ENCODE results near the gene ERFE.

The ERFE gene

GRCh38 chr2:238140040-238140439 is 18.7 kb upstream of the ERFE start:
- DNase-seq, result no peak

- DNase-seq, result no peak
Measured at GRCh38 chr2:238140721-238141540, 17.8 kb upstream of the ERFE start.

GRCh38 chr2:238141541-238142318 is 17.0 kb upstream of the ERFE start:
- peak in 1 of 2 experiments; percentile 5 for DNase-seq

- no peak for DNase-seq
Measured at GRCh38 chr2:238142382-238143205, 16.2 kb upstream of the ERFE start.

GRCh38 chr2:238143239-238143951 is 15.4 kb upstream of the ERFE start:
- DNase-seq, result no peak

- no peak for DNase-seq
Measured at GRCh38 chr2:238144262-238144661, 14.5 kb upstream of the ERFE start.

- DNase-seq, result no peak
Measured at GRCh38 chr2:238145046-238145445, 13.7 kb upstream of the ERFE start.

GRCh38 chr2:238145851-238146250 is 12.9 kb upstream of the ERFE start:
- no peak for DNase-seq

- DNase-seq, result no peak
Measured at GRCh38 chr2:238146884-238147544, 11.8 kb upstream of the ERFE start.

GRCh38 chr2:238148981-238149380 is 9.8 kb upstream of the ERFE start:
- DNase-seq, result no peak

- no peak for DNase-seq
Measured at GRCh38 chr2:238149841-238150572, 8.8 kb upstream of the ERFE start.

- DNase-seq, result no peak
Measured at GRCh38 chr2:238150686-238151085, 8.1 kb upstream of the ERFE start.

- no peak for DNase-seq
Measured at GRCh38 chr2:238151205-238151604, 7.6 kb upstream of the ERFE start.

- no peak for DNase-seq
Measured at GRCh38 chr2:238151628-238152235, 7.0 kb upstream of the ERFE start.

GRCh38 chr2:238152771-238153688 is 5.7 kb upstream of the ERFE start:
- DNase-seq, result no peak

GRCh38 chr2:238154570-238154969 is 4.2 kb upstream of the ERFE start:
- DNase-seq, result no peak

- no peak for DNase-seq
Measured at GRCh38 chr2:238155051-238155760, 3.6 kb upstream of the ERFE start.

GRCh38 chr2:238155761-238156694 is 2.7 kb upstream of the ERFE start:
- DNase-seq, result no peak
